ENCODE results near the gene HDAC9.

DNA sequence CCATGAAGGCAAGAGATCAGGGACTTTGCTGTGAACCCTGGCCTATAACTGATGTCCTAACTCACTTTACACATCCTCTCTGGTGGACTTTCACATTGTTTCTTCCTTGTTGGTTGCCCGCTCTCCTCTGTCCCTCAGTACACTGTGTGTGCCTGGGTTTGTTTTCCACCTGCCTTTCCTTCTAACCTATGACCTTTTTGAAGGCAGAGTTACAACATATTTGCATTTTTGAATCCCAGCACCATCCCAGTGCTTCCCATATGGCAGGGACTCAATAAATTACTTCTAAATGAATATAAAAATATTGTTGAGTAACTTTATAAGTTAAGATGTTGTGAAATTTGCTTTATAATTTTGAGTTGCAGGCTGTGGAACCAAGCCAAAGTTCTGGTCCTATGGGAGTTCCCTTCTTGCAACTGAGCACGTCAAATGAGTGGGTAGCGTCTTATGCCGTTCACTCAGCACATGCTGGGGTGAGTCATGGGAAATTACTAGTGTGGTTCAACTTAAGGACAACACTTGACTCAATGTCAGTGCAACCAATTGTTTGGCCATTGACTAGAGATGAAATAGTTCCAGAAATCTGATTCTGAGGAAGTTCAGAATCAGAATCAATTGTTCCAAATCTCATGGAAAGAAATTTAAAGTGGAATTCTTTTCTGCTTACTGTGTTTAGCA is 370.9 kb downstream of the HDAC9 start:
- no peak for TF ChIP-seq POLR2A (IDR thresholded peaks at IDR 0.05)
- TF ChIP-seq, protein P1, sequence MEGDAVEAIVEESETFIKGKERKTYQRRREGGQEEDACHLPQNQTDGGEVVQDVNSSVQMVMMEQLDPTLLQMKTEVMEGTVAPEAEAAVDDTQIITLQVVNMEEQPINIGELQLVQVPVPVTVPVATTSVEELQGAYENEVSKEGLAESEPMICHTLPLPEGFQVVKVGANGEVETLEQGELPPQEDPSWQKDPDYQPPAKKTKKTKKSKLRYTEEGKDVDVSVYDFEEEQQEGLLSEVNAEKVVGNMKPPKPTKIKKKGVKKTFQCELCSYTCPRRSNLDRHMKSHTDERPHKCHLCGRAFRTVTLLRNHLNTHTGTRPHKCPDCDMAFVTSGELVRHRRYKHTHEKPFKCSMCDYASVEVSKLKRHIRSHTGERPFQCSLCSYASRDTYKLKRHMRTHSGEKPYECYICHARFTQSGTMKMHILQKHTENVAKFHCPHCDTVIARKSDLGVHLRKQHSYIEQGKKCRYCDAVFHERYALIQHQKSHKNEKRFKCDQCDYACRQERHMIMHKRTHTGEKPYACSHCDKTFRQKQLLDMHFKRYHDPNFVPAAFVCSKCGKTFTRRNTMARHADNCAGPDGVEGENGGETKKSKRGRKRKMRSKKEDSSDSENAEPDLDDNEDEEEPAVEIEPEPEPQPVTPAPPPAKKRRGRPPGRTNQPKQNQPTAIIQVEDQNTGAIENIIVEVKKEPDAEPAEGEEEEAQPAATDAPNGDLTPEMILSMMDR (IDR thresholded peaks at IDR 0.05) = no peak
